Suprapubic skin (tissue), 4 donors: ENCODE results near the gene IGLL5. TPM values are rescaled to one million over a fixed set of nuclear protein-coding genes. Genes with fewer than 3 reads are reported as not detected.
"Not testable (repeated sequence)": the region's sequence is repeated elsewhere in the genome, so short reads cannot be mapped to it uniquely, and the experiment has no call there.

Experiments
- DNase-seq, 2 donors: peaks; one replicate each; pipeline ENCODE4 v3.0.0-alpha.2; 2019; ENCODE audit warnings: low spot score in 2 of 2
- H3K27ac ChIP-seq: fragments of 200-600 bp; sonication (generic); one replicate; pipeline ENCODE4 v1.5.1; 2019
- H3K27me3 ChIP-seq: fragments of 200-600 bp; sonication (generic); one replicate; pipeline ENCODE4 v1.5.1; 2019
- H3K36me3 ChIP-seq: fragments of 200-600 bp; sonication (generic); one replicate; pipeline ENCODE4 v1.5.1; 2019
- H3K4me1 ChIP-seq: fragments of 200-600 bp; sonication (generic); one replicate; pipeline ENCODE4 v1.5.1; 2019
- H3K4me3 ChIP-seq: fragments of 200-600 bp; sonication (generic); one replicate; pipeline ENCODE4 v1.5.1; 2019; ENCODE audit warnings: mild to moderate bottlenecking
- H3K9me3 ChIP-seq: fragments of 200-600 bp; sonication (generic); one replicate; pipeline ENCODE4 v1.5.1; 2019
- EP300 ChIP-seq: sonication (generic); formaldehyde crosslinking; IDR thresholded peaks from one replicate; pipeline ENCODE4 v1.6.1; 2017; ENCODE audit warnings: antibody characterized with exemption
- POLR2A ChIP-seq, 2 donors: fragments of 450-650 bp; IDR thresholded peaks; one replicate each; pipeline ENCODE4 v1.6.1; 2017; ENCODE audit warnings: antibody characterized with exemption in 2 of 2, mild to moderate bottlenecking in 2 of 2, moderate library complexity in 2 of 2
- POLR2AphosphoS5 ChIP-seq, 3 donors: sonication (generic); formaldehyde crosslinking; IDR thresholded peaks; one replicate each; pipeline ENCODE4 v1.6.1; 2017; ENCODE audit warnings: antibody characterized with exemption in 3 of 3
- WGBS: methylation state at CpG from one replicate; pipeline ENCODE4 v1.1.5; 2018; 5-methylcytosine and 5-hydroxymethylcytosine counted together
- total RNA-seq, 4 donors: library from RNA; depleted of rRNA; stranded (reverse); fragments of >200 nt; gene quantifications; one replicate each; pipeline ENCODE4 v1.1.0, GENCODE V29; 2016
- TF ChIP-seq, protein P1 (sequence below), 2 donors: fragments of 200-600 bp in 1 of 2; fragments of 450-650 bp in 1 of 2; sonication (generic) in 1 of 2; IDR thresholded peaks; one replicate each; pipeline ENCODE4 v1.5.1; 2016 to 2019; ENCODE audit warnings: antibody characterized with exemption in 2 of 2, mild to moderate bottlenecking in 1 of 2, moderate library complexity in 1 of 2

The IGLL5 gene
- total RNA-seq, 4 donors from 2014 or later: not detected

- TF ChIP-seq POLR2AphosphoS5 (IDR thresholded peaks at IDR 0.05) (no peak), EP300 (no peak), POLR2A (IDR thresholded peaks at IDR 0.05) (no peak)
- TF ChIP-seq, protein P1, sequence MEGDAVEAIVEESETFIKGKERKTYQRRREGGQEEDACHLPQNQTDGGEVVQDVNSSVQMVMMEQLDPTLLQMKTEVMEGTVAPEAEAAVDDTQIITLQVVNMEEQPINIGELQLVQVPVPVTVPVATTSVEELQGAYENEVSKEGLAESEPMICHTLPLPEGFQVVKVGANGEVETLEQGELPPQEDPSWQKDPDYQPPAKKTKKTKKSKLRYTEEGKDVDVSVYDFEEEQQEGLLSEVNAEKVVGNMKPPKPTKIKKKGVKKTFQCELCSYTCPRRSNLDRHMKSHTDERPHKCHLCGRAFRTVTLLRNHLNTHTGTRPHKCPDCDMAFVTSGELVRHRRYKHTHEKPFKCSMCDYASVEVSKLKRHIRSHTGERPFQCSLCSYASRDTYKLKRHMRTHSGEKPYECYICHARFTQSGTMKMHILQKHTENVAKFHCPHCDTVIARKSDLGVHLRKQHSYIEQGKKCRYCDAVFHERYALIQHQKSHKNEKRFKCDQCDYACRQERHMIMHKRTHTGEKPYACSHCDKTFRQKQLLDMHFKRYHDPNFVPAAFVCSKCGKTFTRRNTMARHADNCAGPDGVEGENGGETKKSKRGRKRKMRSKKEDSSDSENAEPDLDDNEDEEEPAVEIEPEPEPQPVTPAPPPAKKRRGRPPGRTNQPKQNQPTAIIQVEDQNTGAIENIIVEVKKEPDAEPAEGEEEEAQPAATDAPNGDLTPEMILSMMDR (IDR thresholded peaks at IDR 0.05): no peak
- no peaks in the 10 kb centered on the region for H3K4me1 ChIP-seq
- no peaks in the 10 kb centered on the region for H3K36me3 ChIP-seq
- H3K4me3 ChIP-seq: no peak overlapping the region
- no peaks in the 10 kb centered on the region for H3K9me3 ChIP-seq
- no peak for DNase-seq
- 72% methylated on average over 7 of the region's 8 CpGs for WGBS
- no peaks in the 10 kb centered on the region for H3K27me3 ChIP-seq
- no peak overlapping the region for H3K27ac ChIP-seq
These were observed 34.0 kb downstream of the IGLL5 start for GRCh38 chr22:22921575-22921974.

GRCh38 chr22:22922092-22922953 is 34.7 kb downstream of the IGLL5 start:
- not testable (repeated sequence) for H3K9me3 ChIP-seq, H3K27ac ChIP-seq, H3K36me3 ChIP-seq, H3K27me3 ChIP-seq, DNase-seq, H3K4me3 ChIP-seq, H3K4me1 ChIP-seq
- 80% methylated on average over 8 of the region's 16 CpGs for WGBS

DNA sequence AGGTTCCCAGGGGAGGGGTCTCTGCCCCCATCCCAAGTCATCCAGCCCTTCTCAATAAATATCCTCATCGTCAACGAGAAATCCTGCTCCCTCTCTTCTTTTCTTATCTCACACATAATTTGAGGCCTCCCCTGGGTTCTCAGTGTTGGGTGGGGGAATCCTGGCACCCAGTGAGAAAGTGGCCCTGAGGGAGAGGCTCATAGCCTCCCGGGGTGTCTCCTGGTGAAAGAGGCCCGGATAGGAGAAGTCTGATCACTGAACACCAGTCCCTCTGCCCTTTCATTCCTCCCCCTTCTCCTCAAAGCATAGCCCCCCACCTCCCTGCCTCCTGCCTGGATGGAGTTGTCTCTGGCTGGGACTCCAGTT is 35.3 kb downstream of the IGLL5 start:
- H3K9me3 ChIP-seq: no peaks in the 10 kb centered on the region
- no peak overlapping the region for H3K27ac ChIP-seq
- H3K27me3 ChIP-seq: no peaks in the 10 kb centered on the region
- no peaks in the 10 kb centered on the region for H3K4me1 ChIP-seq
- no peak overlapping the region for H3K4me3 ChIP-seq
- DNase-seq: no peak
- WGBS: 61% methylated on average over 4 of the region's 4 CpGs
- H3K36me3 ChIP-seq: no peaks in the 10 kb centered on the region
- TF ChIP-seq POLR2A (IDR thresholded peaks at IDR 0.05): no peak
- TF ChIP-seq, protein P1 (IDR thresholded peaks at IDR 0.05): no peak
- no peak for TF ChIP-seq EP300

DNA sequence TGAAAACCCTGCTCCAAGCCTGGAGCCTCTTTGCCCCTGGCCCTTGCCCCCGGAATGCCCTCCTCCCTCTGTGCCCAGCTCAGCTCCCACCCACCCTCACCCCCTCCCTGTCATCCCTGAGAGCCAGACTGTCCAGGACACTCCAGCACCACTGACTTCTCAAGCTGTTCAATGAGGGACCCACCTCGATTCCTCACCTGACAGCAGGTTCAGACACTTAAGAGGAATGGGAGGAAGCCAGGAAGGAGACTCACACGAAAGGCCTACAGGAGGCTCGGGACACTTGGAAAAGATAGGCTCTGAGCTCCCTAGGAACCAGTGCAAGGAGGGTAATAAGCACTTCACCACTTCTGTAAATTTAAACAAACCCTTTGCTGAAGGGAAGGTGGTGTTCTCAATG is 35.8 kb downstream of the IGLL5 start:
- Histone ChIP-seq H3K27me3 (no peaks in the 10 kb centered on the region), H3K27ac (no peak overlapping the region), H3K36me3 (no peaks in the 10 kb centered on the region), H3K9me3 (no peaks in the 10 kb centered on the region), H3K4me3 (no peak overlapping the region), H3K4me1 (no peaks in the 10 kb centered on the region)
- no peak for TF ChIP-seq POLR2A (IDR thresholded peaks at IDR 0.05)
- no peak for TF ChIP-seq EP300
- TF ChIP-seq POLR2AphosphoS5 (IDR thresholded peaks at IDR 0.05): no peak
- TF ChIP-seq, protein P1 (IDR thresholded peaks at IDR 0.05): no peak
- 85% methylated on average over 4 of the region's 4 CpGs for WGBS
- DNase-seq: no peak

DNA sequence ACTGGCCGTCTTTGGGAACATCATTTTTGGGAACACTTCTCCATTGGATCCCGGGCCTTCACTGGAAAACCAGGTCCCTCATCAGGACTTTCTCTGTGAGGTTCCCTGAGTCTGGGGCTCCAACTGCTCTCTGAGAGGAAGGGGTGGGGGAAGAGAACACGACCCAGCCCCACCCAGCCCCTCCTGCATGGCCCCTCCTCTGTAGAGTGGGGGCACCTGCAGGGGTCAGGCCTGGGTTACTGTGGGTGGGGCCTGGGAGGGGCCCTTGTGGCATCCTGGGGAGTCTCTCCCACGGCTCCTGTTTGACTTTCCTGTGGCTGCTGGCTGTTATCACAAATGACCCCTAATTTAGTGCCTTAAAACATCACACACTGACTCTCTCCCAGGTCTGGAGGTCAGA is 36.3 kb downstream of the IGLL5 start:
- H3K36me3 ChIP-seq: no peaks in the 10 kb centered on the region
- DNase-seq: no peak
- no peak overlapping the region for H3K4me3 ChIP-seq
- no peak overlapping the region for H3K27ac ChIP-seq
- 62% methylated on average over 4 of the region's 4 CpGs for WGBS
- TF ChIP-seq POLR2AphosphoS5 (IDR thresholded peaks at IDR 0.05) (no peak), EP300 (no peak), POLR2A (IDR thresholded peaks at IDR 0.05) (no peak)
- TF ChIP-seq, protein P1 (IDR thresholded peaks at IDR 0.05): no peak
- no peaks in the 10 kb centered on the region for H3K27me3 ChIP-seq
- peaks cover 4% of the 10 kb centered on the region for H3K4me1 ChIP-seq
- no peaks in the 10 kb centered on the region for H3K9me3 ChIP-seq
